A549 (cell line): ENCODE measurements around the gene ANO6. TPM values are rescaled to one million over a fixed set of nuclear protein-coding genes. Genes with fewer than 3 reads are reported as not detected.

ENCODE experiments used
- ATAC-seq, 2 experiments: fragments of 200-7000 bp in 1 of 2; fragments of >200 bp in 1 of 2; cut with Nextera tagmentation in 1 of 2; cut with Tn5 transposase in 1 of 2; 3 replicates each; pipeline versions ENCODE4 v1.8.0 to v1.9.1; 2018 to 2020; ENCODE audit warnings: mild to moderate bottlenecking in 1 of 2, moderate library complexity in 1 of 2
- CTCF ChIA-PET: fragments of 300-600 bp; sonication (Branson Sonifier 250); formaldehyde crosslinking; extraction: SDS; loops from one replicate; lab custom pipeline; 2021; ENCODE audit warnings: antibody characterized with exemption, inconsistent platforms; lab: Yijun Ruan, JAX
- POLR2A ChIA-PET: fragments of 350-600 bp; formaldehyde crosslinking; extraction: SDS; loops from one replicate; lab custom pipeline; 2021; ENCODE audit warnings: antibody characterized with exemption, inconsistent platforms; lab: Yijun Ruan, JAX
- DNase-seq, 2 experiments: peaks; one replicate each; pipeline versions ENCODE4 v3.0.0 to v3.0.0-alpha.2; 2011 to 2016; ENCODE audit warnings: low read depth in 1 of 2, low spot score in 1 of 2
- FAIRE-seq: peaks from 2 replicates; lab custom pipeline; 2011; peaks lifted over from hg19 to GRCh38; lab: Jason Lieb, UNC
- H3K27ac ChIP-seq, 2 experiments: fragments of >200 bp; sonication (Bioruptor Twin); formaldehyde crosslinking; 3 replicates each; pipeline ENCODE4 v1.5.1; 2016 to 2017
- H3K4me1 ChIP-seq: fragments of >200 bp; sonication (Bioruptor Twin); formaldehyde crosslinking; 3 replicates; pipeline ENCODE4 v1.6.1; 2016
- H3K4me2 ChIP-seq: fragments of >200 bp; sonication (Bioruptor Twin); formaldehyde crosslinking; 3 replicates; pipeline ENCODE4 v1.6.1; 2016
- H3K4me3 ChIP-seq: fragments of >200 bp; sonication (Bioruptor Twin); formaldehyde crosslinking; 3 replicates; pipeline ENCODE4 v1.5.1; 2016
- H3K9me3 ChIP-seq: fragments of >200 bp; sonication (Bioruptor Twin); formaldehyde crosslinking; 3 replicates; pipeline ENCODE4 v1.6.1; 2016
- BHLHE40 ChIP-seq: IDR thresholded peaks from 2 replicates; pipeline ENCODE4 v1.6.1; 2012; ENCODE audit warnings: low read depth, low read length, inconsistent platforms
- CHD2 ChIP-seq: fragments of 150-350 bp; IDR thresholded peaks from 2 replicates; pipeline ENCODE4 v1.6.1; 2014; ENCODE audit warnings: low read length; ENCODE audit not compliant: partially characterized antibody
- CHD4 ChIP-seq: fragments of 200-600 bp; sonication (generic); IDR thresholded peaks from 2 replicates; pipeline ENCODE4 v1.6.1; 2016; ENCODE audit warnings: antibody characterized with exemption, mild to moderate bottlenecking, borderline replicate concordance
- EHF ChIP-seq: fragments of 250-450 bp; sonication (Bioruptor Pico); IDR thresholded peaks from 2 replicates; pipeline ENCODE4 v1.5.0; 2020; ENCODE audit warnings: mild to moderate bottlenecking
- EP300 ChIP-seq, 2 experiments: fragments of >200 bp; sonication (Bioruptor Twin); formaldehyde crosslinking; IDR thresholded peaks; 2 replicates in 1 of 2; 3 replicates in 1 of 2; pipeline ENCODE4 v1.6.1; 2016 to 2017
- ESRRA ChIP-seq: fragments of 150-350 bp; IDR thresholded peaks from 2 replicates; pipeline ENCODE4 v1.6.1; 2014; ENCODE audit warnings: mild to moderate bottlenecking, low read length, borderline replicate concordance
- FOSL2 ChIP-seq, 2 experiments: fragments of 450-650 bp in 1 of 2; fragments of >200 bp in 1 of 2; sonication (Bioruptor Twin) in 1 of 2; formaldehyde crosslinking; IDR thresholded peaks; 2 replicates each; pipeline versions ENCODE4 v1.5.0 to v1.6.1; 2016 to 2020; ENCODE audit warnings: mild to moderate bottlenecking in 1 of 2, moderate library complexity in 1 of 2
- FOXS1 ChIP-seq: fragments of 250-450 bp; sonication (Bioruptor Pico); IDR thresholded peaks from 2 replicates; pipeline ENCODE4 v1.5.0; 2020; ENCODE audit warnings: mild to moderate bottlenecking, moderate library complexity
- GATA3 ChIP-seq: IDR thresholded peaks from 2 replicates; pipeline ENCODE4 v1.6.1; 2012; ENCODE audit warnings: borderline replicate concordance
- HOXA7 ChIP-seq: fragments of 250-450 bp; sonication (Bioruptor Pico); IDR thresholded peaks from 2 replicates; pipeline ENCODE4 v1.5.0; 2020; ENCODE audit warnings: mild to moderate bottlenecking, moderate library complexity
- JUNB ChIP-seq: fragments of >200 bp; sonication (Bioruptor Twin); formaldehyde crosslinking; IDR thresholded peaks from 2 replicates; pipeline ENCODE4 v1.6.1; 2016
- KDM5A ChIP-seq: fragments of 200-600 bp; sonication (generic); IDR thresholded peaks from 2 replicates; pipeline ENCODE4 v1.6.1; 2016; ENCODE audit warnings: antibody characterized with exemption, mild to moderate bottlenecking
- MAZ ChIP-seq: fragments of 150-350 bp; IDR thresholded peaks from 2 replicates; pipeline ENCODE4 v1.6.1; 2014; ENCODE audit warnings: antibody characterized with exemption, low read depth, low read length, borderline replicate concordance
- NFE2L2 ChIP-seq: fragments of 150-350 bp; conservative IDR thresholded peaks from 2 replicates; pipeline ENCODE4 v1.6.1; 2014; ENCODE audit warnings: low read length
- PHF8 ChIP-seq: fragments of 200-600 bp; sonication (generic); IDR thresholded peaks from 2 replicates; pipeline ENCODE4 v1.6.1; 2016; ENCODE audit warnings: low read depth, mild to moderate bottlenecking, antibody characterized with exemption, moderate library complexity, borderline replicate concordance
- POLR2AphosphoS2 ChIP-seq: conservative IDR thresholded peaks from 2 replicates; pipeline ENCODE4 v1.6.1; 2012; ENCODE audit warnings: low read length, improper control_type of control experiment, inconsistent platforms
- RAD21 ChIP-seq, 2 experiments: fragments of >200 bp in 1 of 2; sonication (Bioruptor Twin) in 1 of 2; formaldehyde crosslinking in 1 of 2; IDR thresholded peaks in 1 of 2; conservative IDR thresholded peaks in 1 of 2; 2 replicates in 1 of 2; 3 replicates in 1 of 2; pipeline ENCODE4 v1.6.1; 2012 to 2018; ENCODE audit warnings: inconsistent platforms in 1 of 2
- RARB ChIP-seq: fragments of 250-450 bp; sonication (Bioruptor Pico); IDR thresholded peaks from 2 replicates; pipeline ENCODE4 v1.8.0; 2021; ENCODE audit warnings: mild to moderate bottlenecking, moderate library complexity
- RFX5 ChIP-seq: fragments of 450-650 bp; IDR thresholded peaks from 2 replicates; pipeline ENCODE4 v1.7.1; 2014; ENCODE audit warnings: antibody characterized with exemption, mild to moderate bottlenecking, moderate library complexity
- TFCP2L1 ChIP-seq: fragments of 250-450 bp; sonication (Bioruptor Pico); IDR thresholded peaks from 2 replicates; pipeline ENCODE4 v1.5.0; 2021; ENCODE audit warnings: mild to moderate bottlenecking
- TP53 ChIP-seq: fragments of 250-450 bp; sonication (Bioruptor Pico); IDR thresholded peaks from 2 replicates; pipeline ENCODE4 v1.5.0; 2021; ENCODE audit warnings: mild to moderate bottlenecking, moderate library complexity
- ZSCAN20 ChIP-seq: fragments of 250-450 bp; sonication (Bioruptor Pico); IDR thresholded peaks from 2 replicates; pipeline ENCODE4 v1.8.0; 2022; ENCODE audit warnings: mild to moderate bottlenecking, moderate library complexity
- WGBS: methylation state at CpG from one replicate; pipeline ENCODE4 v1.1.6; 2017; ENCODE audit errors: missing lambda C conversion rate; 5-methylcytosine and 5-hydroxymethylcytosine counted together
- polyA plus RNA-seq, 4 experiments: library from polyadenylated mRNA; depleted of rRNA in 3 of 4; stranded (reverse); fragments of >200 nt; fragmentation: RNase III in 1 of 4; extraction: RNeasy Plus Mini Kit Qiagen cat#74134 plus additional on column Dnase treatment in 1 of 4; gene quantifications; 2 replicates in 3 of 4; 3 replicates in 1 of 4; pipeline ENCODE4 v1.2.3, GENCODE V29; 2011 to 2017
- TF ChIP-seq, protein P1 (sequence below): fragments of 250-450 bp; sonication (Bioruptor Pico); IDR thresholded peaks from 2 replicates; pipeline ENCODE4 v1.5.0; 2020; ENCODE audit warnings: low read depth, mild to moderate bottlenecking, moderate library complexity
- TF ChIP-seq, protein P2 (sequence below): fragments of 200-600 bp; sonication (generic); IDR thresholded peaks from 2 replicates; pipeline ENCODE4 v1.6.1; 2016; ENCODE audit warnings: antibody characterized with exemption, mild to moderate bottlenecking, moderate library complexity
- TF ChIP-seq, protein P3 (sequence below): fragments of >200 bp; sonication (Bioruptor Twin); formaldehyde crosslinking; IDR thresholded peaks from 2 replicates; pipeline ENCODE4 v1.6.1; 2016
- TF ChIP-seq, protein P4 (sequence below): fragments of >200 bp; sonication (Bioruptor Twin); formaldehyde crosslinking; IDR thresholded peaks from 3 replicates; pipeline ENCODE4 v1.6.1; 2016
- TF ChIP-seq, protein P5 (sequence below): IDR thresholded peaks from 2 replicates; pipeline ENCODE4 v1.6.1; 2012

ANO6 gene
- polyA plus RNA-seq, 2 of the 4 experiments (the other 2 are of a cell fraction), result 41.7 to 80.0 TPM

DNA sequence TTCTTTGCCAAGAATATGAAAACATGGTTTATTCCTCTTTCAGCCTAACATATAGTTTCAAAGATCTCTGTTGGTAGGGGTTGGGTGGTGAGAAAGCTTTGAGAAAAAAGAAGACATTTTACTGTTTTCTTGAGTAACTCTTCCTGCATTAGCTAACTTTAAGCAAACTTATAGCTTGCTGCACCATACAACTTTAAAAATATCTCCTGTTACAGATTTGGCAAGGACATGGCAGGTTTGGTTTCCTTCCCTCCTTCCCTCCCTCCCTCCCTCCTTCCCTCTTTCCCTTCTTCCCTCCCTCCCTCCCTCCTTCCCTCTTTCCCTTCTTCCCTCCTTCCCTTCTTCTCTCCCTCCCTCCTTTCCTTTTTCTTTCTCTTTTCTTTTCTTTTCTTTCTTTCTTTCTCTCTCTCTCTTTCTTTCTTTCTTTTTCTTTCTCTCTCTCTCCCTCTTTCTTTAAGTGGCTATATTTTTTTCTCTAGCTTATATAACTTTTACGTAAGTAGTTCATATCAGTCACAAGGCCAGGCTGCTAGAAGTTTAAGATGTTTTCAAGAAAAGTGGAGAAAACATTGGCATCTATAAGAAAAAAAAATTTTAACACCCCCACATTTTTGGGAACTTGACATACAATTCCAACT is 26.0 kb upstream of the ANO6 start:
- POLR2A ChIA-PET, result interaction anchor here (0.7 kb wide), 1 partner anchor 26 kb away, joined by 3 read pairs; the partner anchor contains the start of gene ANO6
- CTCF ChIA-PET, result interaction anchor here (1.1 to 3.1 kb wide), 4 partner anchors 12 to 168 kb away, joined by 3 to 11 read pairs (median 6); partner anchors contain the start of gene ANO6
- no peak for ATAC-seq
- Histone ChIP-seq H3K4me1 (peaks cover 25% of the 10 kb centered on the region), H3K4me3 (no peak overlapping the region), H3K27ac (no peak overlapping the region), H3K9me3 (0 out of 3 replicates have a peak, but pooled peaks cover 3% of the 10 kb centered on the region), H3K4me2 (no peak overlapping the region)
- no peak for DNase-seq
- FAIRE-seq, result no peak
- 96% methylated on average over 1 of the region's 1 CpG for WGBS
- TF ChIP-seq POLR2AphosphoS2, result no peak
- TF ChIP-seq, protein P1, sequence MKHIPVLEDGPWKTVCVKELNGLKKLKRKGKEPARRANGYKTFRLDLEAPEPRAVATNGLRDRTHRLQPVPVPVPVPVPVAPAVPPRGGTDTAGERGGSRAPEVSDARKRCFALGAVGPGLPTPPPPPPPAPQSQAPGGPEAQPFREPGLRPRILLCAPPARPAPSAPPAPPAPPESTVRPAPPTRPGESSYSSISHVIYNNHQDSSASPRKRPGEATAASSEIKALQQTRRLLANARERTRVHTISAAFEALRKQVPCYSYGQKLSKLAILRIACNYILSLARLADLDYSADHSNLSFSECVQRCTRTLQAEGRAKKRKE (CRISPR knock-in tag), result no peak
- TF ChIP-seq BHLHE40, result no peak
- TF ChIP-seq CHD2, result no peak
- no peak for TF ChIP-seq NFE2L2
- TF ChIP-seq, protein P2, sequence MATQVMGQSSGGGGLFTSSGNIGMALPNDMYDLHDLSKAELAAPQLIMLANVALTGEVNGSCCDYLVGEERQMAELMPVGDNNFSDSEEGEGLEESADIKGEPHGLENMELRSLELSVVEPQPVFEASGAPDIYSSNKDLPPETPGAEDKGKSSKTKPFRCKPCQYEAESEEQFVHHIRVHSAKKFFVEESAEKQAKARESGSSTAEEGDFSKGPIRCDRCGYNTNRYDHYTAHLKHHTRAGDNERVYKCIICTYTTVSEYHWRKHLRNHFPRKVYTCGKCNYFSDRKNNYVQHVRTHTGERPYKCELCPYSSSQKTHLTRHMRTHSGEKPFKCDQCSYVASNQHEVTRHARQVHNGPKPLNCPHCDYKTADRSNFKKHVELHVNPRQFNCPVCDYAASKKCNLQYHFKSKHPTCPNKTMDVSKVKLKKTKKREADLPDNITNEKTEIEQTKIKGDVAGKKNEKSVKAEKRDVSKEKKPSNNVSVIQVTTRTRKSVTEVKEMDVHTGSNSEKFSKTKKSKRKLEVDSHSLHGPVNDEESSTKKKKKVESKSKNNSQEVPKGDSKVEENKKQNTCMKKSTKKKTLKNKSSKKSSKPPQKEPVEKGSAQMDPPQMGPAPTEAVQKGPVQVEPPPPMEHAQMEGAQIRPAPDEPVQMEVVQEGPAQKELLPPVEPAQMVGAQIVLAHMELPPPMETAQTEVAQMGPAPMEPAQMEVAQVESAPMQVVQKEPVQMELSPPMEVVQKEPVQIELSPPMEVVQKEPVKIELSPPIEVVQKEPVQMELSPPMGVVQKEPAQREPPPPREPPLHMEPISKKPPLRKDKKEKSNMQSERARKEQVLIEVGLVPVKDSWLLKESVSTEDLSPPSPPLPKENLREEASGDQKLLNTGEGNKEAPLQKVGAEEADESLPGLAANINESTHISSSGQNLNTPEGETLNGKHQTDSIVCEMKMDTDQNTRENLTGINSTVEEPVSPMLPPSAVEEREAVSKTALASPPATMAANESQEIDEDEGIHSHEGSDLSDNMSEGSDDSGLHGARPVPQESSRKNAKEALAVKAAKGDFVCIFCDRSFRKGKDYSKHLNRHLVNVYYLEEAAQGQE, result no peak

DNA sequence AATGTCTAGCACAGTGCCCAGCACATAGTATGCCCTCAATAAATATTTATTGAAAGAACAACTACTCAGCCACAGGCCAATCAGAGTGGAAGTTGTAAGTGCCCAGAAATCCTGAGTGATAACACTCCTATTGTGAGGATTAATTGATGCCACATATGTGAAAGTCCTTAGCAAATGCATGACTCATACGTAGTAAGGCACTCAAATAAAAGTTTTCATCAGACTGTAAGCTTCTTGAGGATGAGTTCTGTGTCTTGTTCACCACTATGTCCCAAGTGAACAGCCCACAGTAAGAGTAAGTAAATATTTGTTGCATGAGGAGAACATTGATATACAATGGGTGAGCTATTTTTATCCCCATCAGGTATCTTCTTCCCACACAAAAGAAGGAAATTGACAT is 24.7 kb upstream of the ANO6 start:
- Histone ChIP-seq H3K4me1 (peaks cover 25% of the 10 kb centered on the region), H3K9me3 (0 out of 3 replicates have a peak, but pooled peaks cover 3% of the 10 kb centered on the region), H3K4me2 (peak overlapping the region; percentile 51; the same call in 2 of the 3 replicates), H3K27ac (peak overlapping the region in 1 of 2 experiments; percentile 38; a peak in 2 of 6 replicates), H3K4me3 (no peak overlapping the region)
- DNase-seq (peak in 1 of 2 experiments; percentile 24), ATAC-seq (peak; percentile 33 to 46; a peak in 2 of 6 replicates), FAIRE-seq (no peak)
- CTCF ChIA-PET, result interaction anchor here (1.0 to 3.1 kb wide), 5 partner anchors 9 to 221 kb away, joined by 3 to 11 read pairs (median 3); partner anchors contain the start of gene ANO6
- TF ChIP-seq ESRRA (no peak), FOSL2 (IDR thresholded peaks at IDR 0.05) (no peak), FOSL2 (CRISPR knock-in tag; IDR thresholded peaks at IDR 0.05) (peak; percentile 79), TP53 (no peak)
- WGBS, result 82% methylated on average over 1 of the region's 1 CpG
- POLR2A ChIA-PET, result interaction anchor here (0.7 kb wide), 1 partner anchor 24 kb away, joined by 3 read pairs; no protein-coding TSS in a partner anchor

DNA sequence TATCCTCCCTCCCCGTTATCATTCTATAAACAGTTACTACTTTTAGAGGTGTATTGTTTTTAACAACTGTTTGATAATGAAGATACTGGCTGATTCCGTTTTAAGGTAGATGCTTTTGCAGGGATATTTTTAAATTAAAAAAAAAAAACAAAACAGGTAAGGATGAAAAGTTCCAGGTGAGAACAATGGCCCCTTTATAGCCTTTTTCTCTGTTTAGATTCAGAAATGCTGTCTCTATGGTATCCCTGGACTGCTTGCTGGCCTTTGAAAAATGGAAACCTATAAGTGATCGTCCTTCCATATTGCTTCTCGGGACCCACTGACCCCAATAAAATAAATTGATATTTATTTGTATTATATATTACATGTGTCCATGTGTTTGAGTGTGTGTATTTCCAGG is 23.2 kb upstream of the ANO6 start:
- FAIRE-seq, result no peak
- H3K4me1 ChIP-seq, result peaks cover 25% of the 10 kb centered on the region
- H3K9me3 ChIP-seq, result 0 out of 3 replicates have a peak, but pooled peaks cover 3% of the 10 kb centered on the region
- no peak overlapping the region for H3K4me3 ChIP-seq
- TF ChIP-seq CHD4 (no peak), ZSCAN20 (CRISPR knock-in tag) (no peak), ESRRA (no peak), TFCP2L1 (CRISPR knock-in tag) (no peak), PHF8 (no peak), RARB (CRISPR knock-in tag) (no peak), KDM5A (no peak), MAZ (no peak), FOXS1 (CRISPR knock-in tag) (no peak), HOXA7 (CRISPR knock-in tag) (no peak), EP300 (IDR thresholded peaks at IDR 0.05) (no peak), EHF (CRISPR knock-in tag) (no peak), RAD21 (conservative IDR thresholded peaks at IDR 0.05 in 1 of 2, IDR thresholded peaks at IDR 0.05 in 1 of 2) (no peak), JUNB (no peak), RFX5 (no peak), GATA3 (no peak)
- TF ChIP-seq, protein P3, sequence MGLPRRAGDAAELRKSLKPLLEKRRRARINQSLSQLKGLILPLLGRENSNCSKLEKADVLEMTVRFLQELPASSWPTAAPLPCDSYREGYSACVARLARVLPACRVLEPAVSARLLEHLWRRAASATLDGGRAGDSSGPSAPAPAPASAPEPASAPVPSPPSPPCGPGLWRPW, result no peak
- TF ChIP-seq, protein P4, sequence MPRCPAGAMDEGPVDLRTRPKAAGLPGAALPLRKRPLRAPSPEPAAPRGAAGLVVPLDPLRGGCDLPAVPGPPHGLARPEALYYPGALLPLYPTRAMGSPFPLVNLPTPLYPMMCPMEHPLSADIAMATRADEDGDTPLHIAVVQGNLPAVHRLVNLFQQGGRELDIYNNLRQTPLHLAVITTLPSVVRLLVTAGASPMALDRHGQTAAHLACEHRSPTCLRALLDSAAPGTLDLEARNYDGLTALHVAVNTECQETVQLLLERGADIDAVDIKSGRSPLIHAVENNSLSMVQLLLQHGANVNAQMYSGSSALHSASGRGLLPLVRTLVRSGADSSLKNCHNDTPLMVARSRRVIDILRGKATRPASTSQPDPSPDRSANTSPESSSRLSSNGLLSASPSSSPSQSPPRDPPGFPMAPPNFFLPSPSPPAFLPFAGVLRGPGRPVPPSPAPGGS, result no peak
- TF ChIP-seq, protein P5, sequence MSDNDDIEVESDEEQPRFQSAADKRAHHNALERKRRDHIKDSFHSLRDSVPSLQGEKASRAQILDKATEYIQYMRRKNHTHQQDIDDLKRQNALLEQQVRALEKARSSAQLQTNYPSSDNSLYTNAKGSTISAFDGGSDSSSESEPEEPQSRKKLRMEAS, result no peak
- TF ChIP-seq, all 56 proteins: peak for 0
- peak overlapping the region; percentile 51 for H3K4me2 ChIP-seq
- no peak for DNase-seq
- peak in 1 of 2 experiments; percentile 13; a peak in 2 of 6 replicates for ATAC-seq
- CTCF ChIA-PET, result interaction anchor here (0.5 kb wide), 1 partner anchor 94 kb away, joined by 3 read pairs; no protein-coding TSS in a partner anchor
- peak overlapping the region in 1 of 2 experiments; percentile 18; a peak in 4 of 6 replicates for H3K27ac ChIP-seq
- 65% methylated on average over 4 of the region's 4 CpGs for WGBS
- POLR2A ChIA-PET, result no interaction called here
